ENCODE results near the gene YWHAE. TPM values are rescaled to one million over a fixed set of nuclear protein-coding genes. Genes with fewer than 3 reads are reported as not detected.

The YWHAE gene
- total and polyA plus RNA-seq, 2 donors, result 167 to 323 TPM

Small RNAs within 50 kb of the gene (small RNA-seq; reads per million reads assigned to genes)
- not detected for gene AC032044.2

Other genes starting within 250 kb of the YWHAE start
- gene ABR, start 220.2 kb downstream of the YWHAE start, total RNA-seq, result 37.1 TPM
- 53.9 TPM for gene ABR, start 220.2 kb downstream of the YWHAE start, polyA plus RNA-seq
- gene BHLHA9, start 129.8 kb downstream of the YWHAE start, total RNA-seq, result not detected
- not detected for gene BHLHA9, start 129.8 kb downstream of the YWHAE start, polyA plus RNA-seq
- gene TRARG1, start 120.6 kb downstream of the YWHAE start, total RNA-seq, result not detected
- gene TRARG1, start 120.6 kb downstream of the YWHAE start, polyA plus RNA-seq, result 4.8 TPM
- 91.2 TPM for gene CRK, start 56.0 kb upstream of the YWHAE start, total RNA-seq
- gene CRK, start 56.0 kb upstream of the YWHAE start, polyA plus RNA-seq, result 43.3 TPM
- gene MYO1C, start 92.5 kb upstream of the YWHAE start, total RNA-seq, result 76.8 TPM
- gene MYO1C, start 92.5 kb upstream of the YWHAE start, polyA plus RNA-seq, result 125 TPM
- gene INPP5K, start 116.4 kb upstream of the YWHAE start, total RNA-seq, result 29.7 TPM
- gene INPP5K, start 116.4 kb upstream of the YWHAE start, polyA plus RNA-seq, result 37.2 TPM
- gene PITPNA, start 162.6 kb upstream of the YWHAE start, total RNA-seq, result 11.7 TPM
- gene PITPNA, start 162.6 kb upstream of the YWHAE start, polyA plus RNA-seq, result 42.8 TPM
- gene SLC43A2, start 228.6 kb upstream of the YWHAE start, total RNA-seq, result 6.8 TPM
- gene SLC43A2, start 228.6 kb upstream of the YWHAE start, polyA plus RNA-seq, result 19.6 TPM
- 10.7 TPM for gene SCARF1, start 245.5 kb upstream of the YWHAE start, total RNA-seq
- 9.3 TPM for gene SCARF1, start 245.5 kb upstream of the YWHAE start, polyA plus RNA-seq
- gene RILP, start 249.6 kb upstream of the YWHAE start, total RNA-seq, result 6.5 TPM
- 16.1 TPM for gene RILP, start 249.6 kb upstream of the YWHAE start, polyA plus RNA-seq

Measured in urinary bladder (tissue), 2 donors.